Activated CD8-positive, alpha-beta memory T cell treated with anti-CD3 and anti-CD28 coated beads, Interleukin-2, amount 10 ng/mL, durations not matched to agents 7 days and 5 days (primary cell): ENCODE results near the gene FCHSD1. TPM values are rescaled to one million over a fixed set of nuclear protein-coding genes. Genes with fewer than 3 reads are reported as not detected.

Source experiments
- ATAC-seq: fragments of 150-1000 bp; cut with Tn5 transposase; one replicate; pipeline ENCODE4 v1.10.0; 2021; ENCODE audit warnings: moderate library complexity
- CTCF ChIA-PET: fragments of 350-600 bp; sonication (Branson Sonifier 250); formaldehyde crosslinking; loops from one replicate; lab custom pipeline; 2021; ENCODE audit warnings: antibody characterized with exemption; lab: Charles Lee
- DNase-seq: peaks from one replicate; pipeline ENCODE4 v3.0.0-alpha.2; 2020
- H3K27ac Mint-ChIP-seq: one replicate; pipeline ENCODE4 v1.8.0; 2021; ENCODE audit warnings: mild to moderate bottlenecking, mixed read lengths
- H3K27me3 Mint-ChIP-seq: one replicate; pipeline ENCODE4 v1.8.0; 2021; ENCODE audit warnings: mixed read lengths
- H3K36me3 Mint-ChIP-seq: one replicate; pipeline ENCODE4 v1.8.0; 2021; ENCODE audit warnings: mild to moderate bottlenecking, mixed read lengths
- H3K4me1 Mint-ChIP-seq: one replicate; pipeline ENCODE4 v1.8.0; 2021; ENCODE audit warnings: mixed read lengths
- H3K4me3 Mint-ChIP-seq: one replicate; pipeline ENCODE4 v1.8.0; 2021; ENCODE audit warnings: mild to moderate bottlenecking, moderate library complexity, mixed read lengths
- H3K9me3 Mint-ChIP-seq: one replicate; pipeline ENCODE4 v1.8.0; 2022; ENCODE audit warnings: low read depth, mixed read lengths
- total RNA-seq, 2 experiments: library from RNA; stranded (reverse); gene quantifications; one replicate each; pipeline ENCODE4 v1.2.3, GENCODE V29; 2021

The FCHSD1 gene
- total RNA-seq, 2 experiments from 2014 or later = 46.5 to 64.1 TPM

- Mint-ChIP-seq H3K9me3 (no peaks in the 10 kb centered on the region), H3K27ac (peak overlapping the region; percentile 54), H3K27me3 (peaks cover 2% of the 10 kb centered on the region), H3K4me1 (peaks cover 30% of the 10 kb centered on the region), H3K36me3 (no peaks in the 10 kb centered on the region), H3K4me3 (no peak overlapping the region)
- DNase-seq (no peak), ATAC-seq (no peak)
- CTCF ChIA-PET = interaction anchor here (1.0 to 5.5 kb wide), 13 partner anchors 10 to 277 kb away, joined by 4 to 79 read pairs (median 5); partner anchors contain the start of genes HDAC3, PCDH1 and RELL2
Measured at GRCh38 chr5:141683596-141684141, 32.5 kb upstream of the FCHSD1 start.

- no peaks in the 10 kb centered on the region for H3K36me3 Mint-ChIP-seq
- CTCF ChIA-PET = interaction anchor here (1.0 to 5.5 kb wide), 9 partner anchors 12 to 287 kb away, joined by 3 to 79 read pairs (median 5); partner anchors contain the start of genes PCDH1 and RNF14
- peak within 1 kb of the TSS; percentile 73 for H3K27ac Mint-ChIP-seq
- no peaks in the 10 kb centered on the region for H3K9me3 Mint-ChIP-seq
- H3K27me3 Mint-ChIP-seq = no peaks in the 10 kb centered on the region
- DNase-seq = peak; percentile 62
- ATAC-seq = peak; percentile 88
- H3K4me3 Mint-ChIP-seq = peak within 1 kb of the TSS; percentile 75
- peaks cover 30% of the 10 kb centered on the region for H3K4me1 Mint-ChIP-seq
Measured at GRCh38 chr5:141681695-141682641, 30.8 kb upstream of the FCHSD1 start, which contains the start of gene ARAP3. Gene ARAP3, minus strand, starts transcription at chr5:141682230. Its CDS starts 1,744 bp downstream, at chr5:141680486.

- DNase-seq (no peak), ATAC-seq (no peak)
- H3K4me1 Mint-ChIP-seq = peaks cover 30% of the 10 kb centered on the region
- H3K27ac Mint-ChIP-seq = peak overlapping the region; percentile 58
- no peaks in the 10 kb centered on the region for H3K9me3 Mint-ChIP-seq
- H3K27me3 Mint-ChIP-seq = no peaks in the 10 kb centered on the region
- H3K4me3 Mint-ChIP-seq = peak overlapping the region; percentile 66
- H3K36me3 Mint-ChIP-seq = no peaks in the 10 kb centered on the region
- CTCF ChIA-PET = interaction anchor here (1.3 to 5.5 kb wide), 4 partner anchors 12 to 288 kb away, joined by 4 to 79 read pairs (median 23); partner anchors contain the start of gene RNF14
Measured at GRCh38 chr5:141681295-141681694, 30.1 kb upstream of the FCHSD1 start.

- H3K4me1 Mint-ChIP-seq = peaks cover 30% of the 10 kb centered on the region
- H3K27me3 Mint-ChIP-seq = no peaks in the 10 kb centered on the region
- no peak overlapping the region for H3K27ac Mint-ChIP-seq
- no peak for ATAC-seq
- H3K9me3 Mint-ChIP-seq = no peaks in the 10 kb centered on the region
- no peaks in the 10 kb centered on the region for H3K36me3 Mint-ChIP-seq
- CTCF ChIA-PET = interaction anchor here (1.3 to 5.5 kb wide), 4 partner anchors 13 to 288 kb away, joined by 4 to 79 read pairs (median 23); partner anchors contain the start of gene RNF14
- DNase-seq = no peak
- peak overlapping the region; percentile 66 for H3K4me3 Mint-ChIP-seq
Measured at GRCh38 chr5:141680751-141681201, 29.6 kb upstream of the FCHSD1 start.

GRCh38 chr5:141680178-141680577 is 29.0 kb upstream of the FCHSD1 start:
- Mint-ChIP-seq H3K4me1 (peaks cover 30% of the 10 kb centered on the region), H3K27ac (no peak overlapping the region), H3K27me3 (no peaks in the 10 kb centered on the region), H3K9me3 (no peaks in the 10 kb centered on the region), H3K36me3 (no peaks in the 10 kb centered on the region), H3K4me3 (no peak overlapping the region)
- DNase-seq = no peak
- ATAC-seq = no peak
- CTCF ChIA-PET = interaction anchor here (4.3 to 5.5 kb wide), 2 partner anchors 13 to 280 kb away, joined by 27 to 79 read pairs; no protein-coding TSS in a partner anchor

- no peak overlapping the region for H3K4me3 Mint-ChIP-seq
- H3K27ac Mint-ChIP-seq = no peak overlapping the region
- ATAC-seq = no peak
- H3K27me3 Mint-ChIP-seq = no peaks in the 10 kb centered on the region
- no peaks in the 10 kb centered on the region for H3K9me3 Mint-ChIP-seq
- CTCF ChIA-PET = interaction anchor here (2.3 to 2.5 kb wide), 2 partner anchors 12 to 14 kb away, joined by 8 to 9 read pairs; no protein-coding TSS in a partner anchor
- peaks cover 15% of the 10 kb centered on the region for H3K4me1 Mint-ChIP-seq
- H3K36me3 Mint-ChIP-seq = no peaks in the 10 kb centered on the region
- no peak for DNase-seq
Measured at GRCh38 chr5:141677415-141677814, 26.2 kb upstream of the FCHSD1 start.

GRCh38 chr5:141675672-141676071 is 24.5 kb upstream of the FCHSD1 start:
- CTCF ChIA-PET = interaction anchor here (1.2 to 2.5 kb wide), 3 partner anchors 10 to 16 kb away, joined by 3 to 9 read pairs (median 8); no protein-coding TSS in a partner anchor

GRCh38 chr5:141674747-141675146 is 23.5 kb upstream of the FCHSD1 start:
- DNase-seq (no peak), ATAC-seq (no peak)
- H3K36me3 Mint-ChIP-seq = no peaks in the 10 kb centered on the region
- CTCF ChIA-PET = interaction anchor here (2.5 kb wide), 1 partner anchor 10 kb away, joined by 8 read pairs; no protein-coding TSS in a partner anchor
- no peak overlapping the region for H3K4me3 Mint-ChIP-seq
- no peaks in the 10 kb centered on the region for H3K4me1 Mint-ChIP-seq
- H3K27ac Mint-ChIP-seq = no peak overlapping the region
- H3K9me3 Mint-ChIP-seq = no peaks in the 10 kb centered on the region
- no peaks in the 10 kb centered on the region for H3K27me3 Mint-ChIP-seq

More at GRCh38 chr5:141675672-141676071, 24.5 kb upstream of the FCHSD1 start:
- H3K4me3 Mint-ChIP-seq = no peak overlapping the region
- ATAC-seq = no peak
- H3K4me1 Mint-ChIP-seq = peaks cover 3% of the 10 kb centered on the region
- H3K27ac Mint-ChIP-seq = no peak overlapping the region
- no peaks in the 10 kb centered on the region for H3K36me3 Mint-ChIP-seq
- H3K9me3 Mint-ChIP-seq = no peaks in the 10 kb centered on the region
- no peaks in the 10 kb centered on the region for H3K27me3 Mint-ChIP-seq
- no peak for DNase-seq

GRCh38 chr5:141672841-141673813 is 21.9 kb upstream of the FCHSD1 start:
- Mint-ChIP-seq H3K4me1 (no peaks in the 10 kb centered on the region), H3K27ac (no peak overlapping the region), H3K27me3 (no peaks in the 10 kb centered on the region), H3K36me3 (no peaks in the 10 kb centered on the region), H3K4me3 (no peak overlapping the region), H3K9me3 (no peaks in the 10 kb centered on the region)
- ATAC-seq (no peak), DNase-seq (no peak)
- CTCF ChIA-PET = interaction anchor here (0.9 to 4.3 kb wide), 6 partner anchors 8 to 288 kb away, joined by 3 to 25 read pairs (median 4); no protein-coding TSS in a partner anchor

GRCh38 chr5:141672071-141672840 is 21.0 kb upstream of the FCHSD1 start:
- Mint-ChIP-seq H3K9me3 (no peaks in the 10 kb centered on the region), H3K27me3 (no peaks in the 10 kb centered on the region), H3K36me3 (no peaks in the 10 kb centered on the region), H3K4me1 (no peaks in the 10 kb centered on the region), H3K27ac (no peak overlapping the region), H3K4me3 (no peak overlapping the region)
- CTCF ChIA-PET = interaction anchor here (1.0 to 4.3 kb wide), 3 partner anchors 12 to 288 kb away, joined by 3 to 25 read pairs (median 3); no protein-coding TSS in a partner anchor
- DNase-seq (no peak), ATAC-seq (no peak)

GRCh38 chr5:141669520-141669919 is 18.3 kb upstream of the FCHSD1 start:
- CTCF ChIA-PET = interaction anchor here (0.7 to 4.3 kb wide), 8 partner anchors 14 to 320 kb away, joined by 3 to 25 read pairs (median 4); no protein-coding TSS in a partner anchor
- Mint-ChIP-seq H3K4me3 (no peak overlapping the region), H3K9me3 (no peaks in the 10 kb centered on the region), H3K27me3 (no peaks in the 10 kb centered on the region), H3K4me1 (peaks cover 2% of the 10 kb centered on the region), H3K27ac (no peak overlapping the region), H3K36me3 (no peaks in the 10 kb centered on the region)
- DNase-seq (no peak), ATAC-seq (no peak)
